Measurements from ENCODE around the gene MLC1. TPM values are rescaled to one million over a fixed set of nuclear protein-coding genes. Genes with fewer than 3 reads are reported as not detected.
A peak's percentile ranks its signal among the peaks of the same experiment; 100 is the strongest.

The MLC1 gene
- total RNA-seq, 2 donors from 2014 or later: 0.18 TPM; not detected in 1

DNA sequence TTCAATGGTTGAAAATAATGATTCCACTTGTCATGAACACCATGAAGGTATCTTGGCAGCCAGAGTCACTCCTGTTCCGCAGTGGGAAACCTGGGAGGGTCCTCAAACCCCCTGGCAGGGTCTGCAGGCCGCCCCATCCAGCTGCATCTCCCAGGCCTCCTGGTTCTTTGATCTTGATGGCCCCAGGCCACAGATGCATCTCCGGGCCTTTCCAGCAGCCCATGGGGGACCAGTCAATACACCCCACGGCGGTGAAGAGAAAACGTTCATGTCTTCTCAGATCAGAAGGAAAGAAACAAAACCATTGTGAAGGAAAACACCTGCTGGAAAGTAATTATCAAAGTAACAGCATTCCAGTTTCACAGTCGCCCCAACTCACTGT, 25.4 kb downstream of the MLC1 start:
- Histone ChIP-seq H3K27ac (ENCODE audit: low read depth, low read length) (no peak overlapping the region), H3K36me3 (ENCODE audit: control insufficient read depth, insufficient read depth, low read length) (no peaks in the 10 kb centered on the region), H3K4me3 (ENCODE audit: low read length) (no peak overlapping the region), H3K9me3 (ENCODE audit: control insufficient read depth, low read length) (no peaks in the 10 kb centered on the region), H3K27me3 (ENCODE audit: control insufficient read depth, insufficient read depth, low read length, poor library complexity, severe bottlenecking) (peaks cover 20% of the 10 kb centered on the region), H3K9ac (ENCODE audit: extremely low read depth, low read length, poor library complexity, severe bottlenecking) (no peak overlapping the region), H3K4me1 (ENCODE audit: control insufficient read depth, insufficient read depth, low read length) (peaks cover 4% of the 10 kb centered on the region)
- H3K9me3 Mint-ChIP-seq: no peaks in the 10 kb centered on the region
- H3K27ac Mint-ChIP-seq: no peak overlapping the region
- peak overlapping the region; percentile 56 for H3K4me3 Mint-ChIP-seq
- H3K36me3 Mint-ChIP-seq (ENCODE audit: low read depth): no peaks in the 10 kb centered on the region
- no peak for DNase-seq
- 86 to 89% methylated on average over 5 to 7 of the region's 7 CpGs for WGBS, 2 experiments (ENCODE audit: insufficient coverage in 1 of 2, insufficient read length in 1 of 2)
- H3K4me1 Mint-ChIP-seq: peaks cover 12% of the 10 kb centered on the region
- H3K27me3 Mint-ChIP-seq (ENCODE audit: insufficient read depth): peaks cover 10% of the 10 kb centered on the region
- TF ChIP-seq, protein P1, sequence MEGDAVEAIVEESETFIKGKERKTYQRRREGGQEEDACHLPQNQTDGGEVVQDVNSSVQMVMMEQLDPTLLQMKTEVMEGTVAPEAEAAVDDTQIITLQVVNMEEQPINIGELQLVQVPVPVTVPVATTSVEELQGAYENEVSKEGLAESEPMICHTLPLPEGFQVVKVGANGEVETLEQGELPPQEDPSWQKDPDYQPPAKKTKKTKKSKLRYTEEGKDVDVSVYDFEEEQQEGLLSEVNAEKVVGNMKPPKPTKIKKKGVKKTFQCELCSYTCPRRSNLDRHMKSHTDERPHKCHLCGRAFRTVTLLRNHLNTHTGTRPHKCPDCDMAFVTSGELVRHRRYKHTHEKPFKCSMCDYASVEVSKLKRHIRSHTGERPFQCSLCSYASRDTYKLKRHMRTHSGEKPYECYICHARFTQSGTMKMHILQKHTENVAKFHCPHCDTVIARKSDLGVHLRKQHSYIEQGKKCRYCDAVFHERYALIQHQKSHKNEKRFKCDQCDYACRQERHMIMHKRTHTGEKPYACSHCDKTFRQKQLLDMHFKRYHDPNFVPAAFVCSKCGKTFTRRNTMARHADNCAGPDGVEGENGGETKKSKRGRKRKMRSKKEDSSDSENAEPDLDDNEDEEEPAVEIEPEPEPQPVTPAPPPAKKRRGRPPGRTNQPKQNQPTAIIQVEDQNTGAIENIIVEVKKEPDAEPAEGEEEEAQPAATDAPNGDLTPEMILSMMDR (conservative IDR thresholded peaks at IDR 0.05): no peak

DNA sequence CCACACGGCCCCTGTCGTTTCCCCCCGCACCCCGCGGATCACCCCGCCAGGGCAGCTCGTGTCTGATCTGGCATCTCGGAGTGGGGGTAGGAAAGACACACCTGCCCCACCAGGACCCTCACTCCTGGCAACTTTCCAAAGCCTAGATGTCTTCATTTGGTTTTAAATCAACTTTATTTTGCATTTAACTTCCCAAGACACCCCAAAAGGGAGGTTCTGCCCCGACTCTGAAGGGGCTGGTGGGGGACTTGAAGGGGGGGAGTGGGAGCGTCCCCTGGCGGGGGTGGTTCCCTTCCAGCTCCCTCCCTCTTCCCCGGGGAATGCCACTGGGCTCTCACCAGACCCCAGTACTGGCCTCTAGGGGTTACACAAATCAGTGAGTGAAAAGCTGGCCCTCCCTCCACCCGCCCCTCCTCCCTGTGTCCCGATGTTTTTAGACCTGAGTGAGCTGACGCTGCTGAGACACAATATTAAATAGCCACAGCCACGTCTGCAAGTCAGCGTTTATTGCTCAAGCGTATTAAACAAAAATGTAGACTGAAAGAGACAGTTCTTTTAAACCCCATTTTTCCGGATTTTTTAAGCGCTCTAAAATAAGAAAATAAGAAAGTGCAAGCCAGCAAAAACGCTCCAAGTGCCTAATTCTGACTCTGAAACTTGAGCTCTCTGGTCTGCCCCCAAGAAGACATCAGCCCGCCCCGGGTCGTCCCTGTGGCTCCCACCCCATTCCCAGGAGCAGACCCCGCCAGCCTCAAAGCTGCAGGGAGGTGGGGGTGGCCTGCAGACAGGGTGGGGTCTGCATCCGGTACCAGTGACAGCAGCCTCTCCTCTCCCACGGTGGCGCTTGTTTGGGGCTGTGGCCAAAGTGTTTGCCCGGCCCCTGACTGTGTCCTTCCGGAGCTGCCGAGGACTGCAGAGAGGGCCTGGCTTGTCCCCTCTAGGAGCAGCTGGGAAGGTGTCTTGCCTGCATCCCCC, 26.0 kb downstream of the MLC1 start:
- Mint-ChIP-seq H3K9me3 (no peaks in the 10 kb centered on the region), H3K27me3 (ENCODE audit: insufficient read depth) (peaks cover 10% of the 10 kb centered on the region), H3K27ac (no peak overlapping the region), H3K4me1 (peaks cover 12% of the 10 kb centered on the region), H3K4me3 (peak overlapping the region; percentile 56), H3K36me3 (ENCODE audit: low read depth) (no peaks in the 10 kb centered on the region)
- Histone ChIP-seq H3K9ac (ENCODE audit: extremely low read depth, low read length, poor library complexity, severe bottlenecking) (no peak overlapping the region), H3K27ac (ENCODE audit: low read depth, low read length) (no peak overlapping the region), H3K36me3 (ENCODE audit: control insufficient read depth, insufficient read depth, low read length) (no peaks in the 10 kb centered on the region), H3K4me3 (ENCODE audit: low read length) (peak overlapping the region; percentile 58), H3K4me1 (ENCODE audit: control insufficient read depth, insufficient read depth, low read length) (peaks cover 4% of the 10 kb centered on the region), H3K27me3 (ENCODE audit: control insufficient read depth, insufficient read depth, low read length, poor library complexity, severe bottlenecking) (peaks cover 20% of the 10 kb centered on the region), H3K9me3 (ENCODE audit: control insufficient read depth, low read length) (no peaks in the 10 kb centered on the region)
- DNase-seq: peak; percentile 83
- 9 to 22% methylated on average over 18 to 29 of the region's 31 CpGs for WGBS, 2 experiments (ENCODE audit: insufficient coverage in 1 of 2, insufficient read length in 1 of 2)
- TF ChIP-seq, protein P1 (conservative IDR thresholded peaks at IDR 0.05): peak; percentile 71

DNA sequence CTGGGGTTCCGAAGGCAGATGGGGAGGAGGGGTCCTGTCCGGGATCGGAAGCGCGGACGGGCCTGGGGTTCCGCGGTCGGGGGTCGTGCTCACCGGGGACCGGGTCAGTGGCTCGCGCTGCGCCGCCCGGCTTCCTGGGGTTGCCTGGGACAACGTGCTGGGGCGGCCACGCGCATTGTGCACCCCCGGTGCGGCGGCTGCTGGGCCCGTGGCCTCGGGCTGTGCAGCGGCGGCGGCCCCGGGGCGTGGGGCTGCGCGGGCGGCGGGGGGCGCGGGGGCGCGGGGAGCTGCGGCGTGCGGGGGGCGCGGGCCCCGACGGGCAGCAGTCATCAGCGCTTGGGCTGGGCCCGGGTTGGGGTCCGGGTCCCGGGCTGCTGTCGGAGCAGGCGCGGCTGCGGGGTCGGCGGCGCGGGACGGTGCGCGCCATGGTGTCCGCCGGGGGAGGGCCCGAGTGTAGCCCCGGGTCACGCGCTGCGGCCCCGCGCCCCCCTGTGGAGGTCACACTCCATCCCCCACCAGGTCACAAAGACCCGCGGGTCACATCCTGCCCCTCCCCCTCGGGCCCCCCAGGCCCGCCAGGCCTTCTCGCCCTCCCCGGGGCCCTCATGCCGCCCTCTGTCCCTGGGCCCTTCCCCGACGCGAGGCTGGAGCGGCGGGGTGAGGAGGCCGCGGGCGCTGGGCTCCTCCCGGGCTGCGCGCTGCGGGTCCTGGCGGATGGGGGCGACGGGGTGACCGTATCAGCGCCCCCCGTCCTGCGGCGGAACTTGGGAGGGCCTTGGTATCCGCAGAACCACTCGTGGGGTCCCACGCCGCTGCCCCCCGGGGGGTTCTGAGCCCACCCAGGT, 26.9 kb downstream of the MLC1 start, which contains the start of gene TTLL8:
TTLL8 (minus strand) TSS at position 238 of the 845 bp plus-strand sequence.
- H3K27ac ChIP-seq (ENCODE audit: low read depth, low read length): no peak within 1 kb of the TSS
- H3K27me3 Mint-ChIP-seq (ENCODE audit: insufficient read depth): peaks cover 12% of the 10 kb centered on the region
- H3K4me1 Mint-ChIP-seq: peaks cover 12% of the 10 kb centered on the region
- H3K27me3 ChIP-seq (ENCODE audit: control insufficient read depth, insufficient read depth, low read length, poor library complexity, severe bottlenecking): peaks cover 20% of the 10 kb centered on the region
- H3K36me3 ChIP-seq (ENCODE audit: control insufficient read depth, insufficient read depth, low read length): no peaks in the 10 kb centered on the region
- peak; percentile 63 for DNase-seq
- peak within 1 kb of the TSS; percentile 58 for H3K4me3 ChIP-seq (ENCODE audit: low read length)
- 18 to 48% methylated on average over 12 to 102 of the region's 102 CpGs for WGBS, 2 experiments (ENCODE audit: insufficient coverage in 1 of 2, insufficient read length in 1 of 2)
- H3K9ac ChIP-seq (ENCODE audit: extremely low read depth, low read length, poor library complexity, severe bottlenecking): no peak within 1 kb of the TSS
- peak within 1 kb of the TSS; percentile 56 for H3K4me3 Mint-ChIP-seq
- peaks cover 5% of the 10 kb centered on the region for H3K9me3 Mint-ChIP-seq
- TF ChIP-seq, protein P1 (conservative IDR thresholded peaks at IDR 0.05): no peak
- peaks cover 4% of the 10 kb centered on the region for H3K4me1 ChIP-seq (ENCODE audit: control insufficient read depth, insufficient read depth, low read length)
- H3K27ac Mint-ChIP-seq: no peak within 1 kb of the TSS
- H3K9me3 ChIP-seq (ENCODE audit: control insufficient read depth, low read length): no peaks in the 10 kb centered on the region
- no peaks in the 10 kb centered on the region for H3K36me3 Mint-ChIP-seq (ENCODE audit: low read depth)

All from endodermal cell (in vitro differentiated cells).